ENCODE results near the gene USB1. TPM values are rescaled to one million over a fixed set of nuclear protein-coding genes. Genes with fewer than 3 reads are reported as not detected.

The USB1 gene
- polyA plus RNA-seq, 4 donors: 20.8 to 30.1 (median 22.0) TPM

Other genes with a start within 250 kb of the USB1 start
- gene KIFC3, start 198.9 kb upstream of the USB1 start, polyA plus RNA-seq (ENCODE audit: insufficient read length in 4 of 4): 10 to 100 TPM; 43.6 to 86.5 (median 69.3) TPM
- gene CNGB1, start 30.3 kb upstream of the USB1 start, polyA plus RNA-seq (ENCODE audit: insufficient read length in 4 of 4): under 1 TPM in 2 of 4 donors, not detected in 2; 0.03 to 0.08 TPM
- 10 to 100 TPM in 2 of 4 donors, 1 to 10 TPM in 2; 8.9 to 14.6 (median 11.6) TPM for gene ZNF319, start 735 bp upstream of the USB1 start, polyA plus RNA-seq (ENCODE audit: insufficient read length in 4 of 4)
- gene MMP15, start 24.3 kb downstream of the USB1 start, polyA plus RNA-seq (ENCODE audit: insufficient read length in 4 of 4): 10 to 100 TPM; 12.8 to 19.9 (median 16.3) TPM
- gene CFAP20, start 128.0 kb downstream of the USB1 start, polyA plus RNA-seq (ENCODE audit: insufficient read length in 4 of 4): 10 to 100 TPM; 63.4 to 75.9 (median 67.7) TPM
- gene CSNK2A2, start 196.7 kb downstream of the USB1 start, polyA plus RNA-seq (ENCODE audit: insufficient read length in 4 of 4): 10 to 100 TPM; 54.0 to 70.9 (median 66.4) TPM